HG02610 (cell line): Measurements from ENCODE around the gene FAAP20.
"Not testable (repeated sequence)": the region's sequence is repeated elsewhere in the genome, so short reads cannot be mapped to it uniquely, and the experiment has no call there.

ENCODE experiments used
- ATAC-seq: cut with Tn5 transposase; IDR thresholded peaks from one replicate; pipeline ENCODE4 v1.9.1; 2021; ENCODE audit warnings: mild to moderate bottlenecking, moderate library complexity; ENCODE audit not compliant: unreplicated experiment

FAAP20 gene

GRCh38 chr1:2163205-2163604 is 31.4 kb downstream of the FAAP20 start:
- no peak for ATAC-seq

- ATAC-seq, result no peak
These were observed 33.9 kb downstream of the FAAP20 start for GRCh38 chr1:2160451-2161300.

GRCh38 chr1:2159124-2159523 is 35.4 kb downstream of the FAAP20 start:
- no peak for ATAC-seq

- no peak for ATAC-seq
These were observed 36.3 kb downstream of the FAAP20 start for GRCh38 chr1:2158272-2158671.

GRCh38 chr1:2157856-2158255 is 36.7 kb downstream of the FAAP20 start:
- ATAC-seq, result no peak

GRCh38 chr1:2156866-2157265 is 37.7 kb downstream of the FAAP20 start:
- ATAC-seq, result no peak

GRCh38 chr1:2155788-2156187 is 38.8 kb downstream of the FAAP20 start:
- no peak for ATAC-seq

GRCh38 chr1:2155147-2155598 is 39.4 kb downstream of the FAAP20 start:
- ATAC-seq, result no peak

GRCh38 chr1:2154022-2154421 is 40.5 kb downstream of the FAAP20 start:
- ATAC-seq, result no peak

- ATAC-seq, result no peak
These were observed 41.6 kb downstream of the FAAP20 start for GRCh38 chr1:2152954-2153353.

- no peak for ATAC-seq
These were observed 42.7 kb downstream of the FAAP20 start for GRCh38 chr1:2151911-2152310.

- ATAC-seq, result no peak
These were observed 43.3 kb downstream of the FAAP20 start for GRCh38 chr1:2151252-2151651.

GRCh38 chr1:2150801-2151200 is 43.8 kb downstream of the FAAP20 start:
- no peak for ATAC-seq

GRCh38 chr1:2148691-2149090 is 45.9 kb downstream of the FAAP20 start:
- ATAC-seq, result no peak

- ATAC-seq, result not testable (repeated sequence)
These were observed 46.7 kb downstream of the FAAP20 start for GRCh38 chr1:2147869-2148268.

- no peak for ATAC-seq
These were observed 47.6 kb downstream of the FAAP20 start for GRCh38 chr1:2146836-2147517.

- ATAC-seq, result no peak
These were observed 48.4 kb downstream of the FAAP20 start for GRCh38 chr1:2145946-2146835.

GRCh38 chr1:2144501-2145090 is 50.0 kb downstream of the FAAP20 start:
- no peak for ATAC-seq

- no peak for ATAC-seq
These were observed 50.6 kb downstream of the FAAP20 start for GRCh38 chr1:2143814-2144500.

- ATAC-seq, result no peak
These were observed 53.5 kb downstream of the FAAP20 start for GRCh38 chr1:2141025-2141424.
